ENCODE results near the gene DNAJC13.

DNAJC13 gene

GRCh38 chr3:132456571-132456970 is 39.3 kb downstream of the DNAJC13 start:
- TF ChIP-seq CTCF (IDR thresholded peaks at IDR 0.05): no peak

DNA sequence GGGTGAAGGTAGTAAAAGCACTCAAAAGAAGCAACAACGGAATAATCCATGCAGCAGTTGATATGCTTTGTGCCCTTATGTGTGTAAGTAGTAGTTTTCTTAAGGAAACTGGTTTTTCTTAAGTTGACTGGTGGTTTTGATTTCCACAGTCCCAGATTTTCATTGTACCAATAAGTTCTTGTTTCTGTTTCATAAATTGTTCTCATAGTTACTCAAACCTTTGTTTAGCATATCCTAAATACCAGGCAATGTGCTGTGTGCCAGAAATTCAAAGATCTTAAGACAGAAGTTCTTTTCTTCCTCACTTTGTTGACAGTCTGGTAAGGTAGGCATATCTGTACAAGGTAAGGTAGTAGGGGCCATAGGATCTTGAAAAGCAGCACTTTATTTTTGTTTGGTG is 40.0 kb downstream of the DNAJC13 start:
- TF ChIP-seq CTCF (IDR thresholded peaks at IDR 0.05): no peak

DNA sequence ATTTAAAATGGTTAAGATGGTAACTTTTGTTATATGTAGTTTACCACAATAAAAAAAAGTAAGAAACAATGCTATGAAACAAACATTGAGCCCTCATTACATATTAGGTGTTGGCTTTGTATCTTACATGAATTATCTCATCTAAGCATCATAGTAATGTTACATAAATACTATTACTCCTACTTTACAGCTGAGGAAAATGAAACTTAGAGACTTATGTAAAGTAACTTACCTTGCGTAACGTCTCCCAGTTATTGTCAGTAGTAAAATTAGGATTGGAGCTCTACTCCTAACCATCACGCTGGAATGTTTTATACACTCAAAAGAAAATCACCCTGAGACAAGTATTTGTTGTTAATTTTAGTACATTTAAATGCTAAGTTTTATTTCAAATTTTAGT is 42.2 kb downstream of the DNAJC13 start:
- no peak for TF ChIP-seq CTCF (IDR thresholded peaks at IDR 0.05)

DNA sequence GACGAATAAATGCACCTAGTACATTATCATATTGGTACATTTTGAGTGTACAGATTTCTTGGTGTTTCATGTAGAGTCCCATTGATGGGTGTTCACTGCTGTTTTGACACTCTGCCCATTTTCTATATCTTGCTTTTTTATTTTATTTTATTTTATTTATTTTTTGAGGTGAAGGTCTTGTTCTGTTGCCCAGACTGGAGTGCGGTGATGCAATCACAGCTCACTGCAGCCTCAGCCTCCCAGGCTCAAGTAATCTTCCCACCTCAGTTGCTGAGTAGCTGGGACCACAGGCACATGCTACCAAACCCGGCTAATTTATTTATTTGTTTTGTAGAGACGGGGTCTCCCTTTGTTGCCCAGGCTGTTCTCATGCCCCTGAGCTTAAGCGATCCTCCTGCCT is 44.2 kb downstream of the DNAJC13 start:
- TF ChIP-seq CTCF (IDR thresholded peaks at IDR 0.05): no peak

- no peak for TF ChIP-seq CTCF (IDR thresholded peaks at IDR 0.05)
These were observed 46.8 kb downstream of the DNAJC13 start for GRCh38 chr3:132464066-132464465.

DNA sequence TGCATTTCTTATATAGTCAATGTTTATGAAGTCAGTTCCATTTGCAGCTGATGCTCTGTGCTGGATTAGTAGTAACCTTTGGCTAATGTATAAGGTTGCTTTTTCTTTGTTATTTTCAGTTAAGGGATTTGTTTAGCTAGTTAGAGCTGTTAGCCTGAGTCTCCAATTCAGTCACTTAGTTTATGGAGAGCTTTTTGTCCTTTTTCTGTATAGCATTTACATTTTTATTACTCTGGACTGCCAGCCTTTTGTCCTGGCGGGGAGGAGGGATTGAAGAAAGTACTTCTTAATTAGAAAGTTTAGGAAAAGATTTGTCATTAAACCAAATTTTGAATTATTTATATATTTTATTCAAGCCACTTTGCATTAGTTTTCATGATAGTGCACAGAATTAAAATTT is 52.0 kb downstream of the DNAJC13 start:
- no peak for TF ChIP-seq CTCF (IDR thresholded peaks at IDR 0.05)

GRCh38 chr3:132486099-132486498 is 68.8 kb downstream of the DNAJC13 start:
- no peak for TF ChIP-seq CTCF (IDR thresholded peaks at IDR 0.05)

- TF ChIP-seq CTCF (IDR thresholded peaks at IDR 0.05): no peak
These were observed 70.8 kb downstream of the DNAJC13 start for GRCh38 chr3:132488151-132488550.

Measured in LNCAP (cell line).